H1 (cell line): ENCODE results near the gene KIAA1671. TPM values are rescaled to one million over a fixed set of nuclear protein-coding genes. Genes with fewer than 3 reads are reported as not detected.

Source experiments
- CHD2 ChIP-seq: IDR thresholded peaks from 2 replicates; pipeline ENCODE4 v1.6.1; 2012; ENCODE audit warnings: low read length, improper control_type of control experiment
- CHD7 ChIP-seq: fragments of 300-600 bp; sonication (generic); IDR thresholded peaks from 2 replicates; pipeline ENCODE4 v1.7.1; 2012; ENCODE audit warnings: low read length, moderate library complexity, mild to moderate bottlenecking, inconsistent platforms; ENCODE audit not compliant: insufficient replicate concordance
- POU5F1 ChIP-seq: IDR thresholded peaks from 2 replicates; pipeline ENCODE4 v1.6.1; 2011; ENCODE audit warnings: low read depth, mild to moderate bottlenecking, low read length, moderate library complexity
- SUZ12 ChIP-seq: fragments of 200-600 bp; sonication (generic); IDR thresholded peaks from 2 replicates; pipeline ENCODE4 v1.6.1; 2012; ENCODE audit warnings: mild to moderate bottlenecking, inconsistent platforms, low read length, moderate library complexity, mixed read lengths
- polyA plus RNA-seq, 7 experiments: library from polyadenylated mRNA; depleted of rRNA in 3 of 7; stranded (reverse) in 5 of 7; unstranded in 2 of 7; fragments of >200 nt in 5 of 7; fragments of 200-250 nt in 2 of 7; gene quantifications; 1 replicate in 5 of 7; 2 replicates in 1 of 7; 4 replicates in 1 of 7; pipeline versions ENCODE4 v1.2.1 to v1.2.3, GENCODE V29; 2011 to 2013; ENCODE audit warnings: missing spikeins in 2 of 7, mixed read lengths in 2 of 7
- total RNA-seq: library from RNA; stranded (reverse); fragmentation: NEBNext Ultra II Directional; extraction: Animal tissue kit (Norgen Biotek cat#: 25700); gene quantifications from 2 replicates; pipeline ENCODE4 v1.2.1, GENCODE V29; 2021

KIAA1671 gene
- total and polyA plus RNA-seq, 2 of the 8 experiments (the other 6 are each of a cell fraction or from before 2014, with no cell fraction given), result 6.4 to 23.9 TPM

DNA sequence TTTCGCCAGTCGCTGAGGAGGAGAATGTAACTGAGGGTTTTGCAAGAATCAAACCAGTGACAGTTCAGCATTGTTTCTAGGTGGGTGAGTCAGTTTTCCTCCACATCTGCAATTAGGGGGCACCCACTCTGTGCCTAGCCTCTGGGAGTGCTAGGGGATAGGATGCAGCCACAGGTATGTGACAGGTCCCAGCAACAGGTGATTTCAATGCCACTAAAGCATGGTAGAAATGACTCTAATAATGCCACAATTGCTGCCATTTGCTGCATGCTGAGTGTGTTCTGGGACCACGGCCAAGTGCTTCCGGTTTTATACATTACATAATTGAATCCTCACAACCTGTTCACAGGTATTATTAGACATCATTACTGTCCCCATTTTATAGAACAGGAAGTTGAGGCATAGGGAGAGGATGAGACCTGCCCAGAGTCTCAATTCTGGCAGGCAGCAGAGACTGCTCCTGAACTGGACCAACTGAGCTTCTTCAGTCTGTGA lies 267.5 kb downstream of the KIAA1671 start (continued):
- TF ChIP-seq CHD7, result no peak
- TF ChIP-seq POU5F1, result no peak
- no peak for TF ChIP-seq SUZ12
- no peak for TF ChIP-seq CHD2
